ENCODE results near the gene CFH.

- TF ChIP-seq POLR2A (IDR thresholded peaks at IDR 0.05; ENCODE audit: low read depth, low read length) = no peak
- no peak for TF ChIP-seq POLR2AphosphoS5 (IDR thresholded peaks at IDR 0.05; ENCODE audit: low read depth, low read length)
- TF ChIP-seq TAF1 (IDR thresholded peaks at IDR 0.05; ENCODE audit: borderline replicate concordance, low read depth, low read length) = no peak
These were observed 86.9 kb downstream of the CFH start for GRCh38 chr1:196738730-196739129.

Measured in GM12892 (cell line).